Activated naive CD4-positive, alpha-beta T cell treated with anti-CD3 and anti-CD28 coated beads, Interleukin-2, amount 50 U/mL, for 16 hours (primary cell): Measurements from ENCODE around the gene KCNJ16.
"Not testable (repeated sequence)": the region's sequence is repeated elsewhere in the genome, so short reads cannot be mapped to it uniquely, and the experiment has no call there.

Experiments used
- DNase-seq: peaks from one replicate; pipeline ENCODE4 v3.0.0-alpha.2; 2020

Gene KCNJ16

GRCh38 chr17:70074956-70075355 is at the start of gene KCNJ16:
TSS of gene KCNJ16 (plus strand) at chr17:70075225. CDS start at chr17:70132088, 56,863 bp downstream.
- DNase-seq, result no peak

GRCh38 chr17:70028397-70028796 is 46.6 kb upstream of the KCNJ16 start:
- no peak for DNase-seq

DNA sequence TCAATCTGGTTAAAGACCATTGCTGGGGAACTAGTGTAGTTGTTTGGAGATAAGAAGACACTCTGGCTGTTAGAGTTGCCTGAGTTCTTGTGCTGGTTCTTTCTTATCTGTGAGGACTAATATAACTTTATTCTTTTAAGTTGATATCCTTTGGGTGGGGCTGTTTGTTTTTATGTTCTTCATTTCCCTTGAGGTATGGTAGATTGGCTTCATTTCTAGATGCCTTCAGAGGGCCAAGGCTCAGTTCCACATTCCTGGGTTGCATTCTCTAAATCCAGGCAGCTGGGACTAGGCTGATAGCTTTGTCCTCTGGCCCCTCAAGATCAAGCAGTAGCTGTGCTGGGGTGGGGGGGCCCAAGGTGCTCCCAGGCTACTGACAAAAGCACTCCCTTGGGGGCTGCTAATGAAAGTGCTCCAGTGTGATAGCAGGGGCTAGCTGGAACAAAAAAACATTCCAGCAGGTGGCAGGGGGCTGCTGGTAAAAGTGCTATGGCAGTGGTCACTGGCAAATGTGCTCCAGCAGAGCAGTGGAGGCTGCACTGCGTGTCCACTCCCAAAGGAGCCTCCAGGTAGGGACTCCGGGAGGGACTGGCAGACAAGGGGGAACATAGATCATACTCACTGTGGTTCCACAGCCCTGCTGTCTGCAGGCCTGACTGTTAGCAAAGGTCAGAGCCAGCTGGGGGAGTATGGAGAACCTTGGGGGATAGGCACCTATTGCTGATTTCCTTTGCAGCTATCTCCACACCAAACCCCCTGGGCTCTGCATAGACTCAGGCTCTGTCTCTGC is 45.9 kb upstream of the KCNJ16 start:
- no peak for DNase-seq

DNA sequence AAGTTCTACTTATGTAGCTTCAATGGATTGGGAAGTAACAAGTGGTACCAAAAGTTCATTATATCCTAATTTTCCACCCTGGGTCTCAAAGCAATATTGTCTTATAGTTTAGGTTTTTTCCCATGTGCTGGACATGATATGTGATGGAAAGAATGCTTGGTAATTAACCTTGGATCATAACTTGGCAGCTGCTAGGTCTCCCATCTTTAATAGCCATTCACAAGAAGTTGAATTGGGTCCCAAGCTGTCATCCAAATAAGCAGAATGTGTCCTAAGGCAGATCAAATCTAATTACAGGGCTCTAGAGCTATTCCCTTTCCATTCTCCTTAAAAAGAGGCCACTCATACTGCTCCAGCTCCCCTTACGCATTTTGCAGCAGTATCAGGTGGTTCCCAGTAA is 44.7 kb upstream of the KCNJ16 start:
- DNase-seq, result no peak

GRCh38 chr17:70031341-70031740 is 43.7 kb upstream of the KCNJ16 start:
- DNase-seq, result no peak

DNA sequence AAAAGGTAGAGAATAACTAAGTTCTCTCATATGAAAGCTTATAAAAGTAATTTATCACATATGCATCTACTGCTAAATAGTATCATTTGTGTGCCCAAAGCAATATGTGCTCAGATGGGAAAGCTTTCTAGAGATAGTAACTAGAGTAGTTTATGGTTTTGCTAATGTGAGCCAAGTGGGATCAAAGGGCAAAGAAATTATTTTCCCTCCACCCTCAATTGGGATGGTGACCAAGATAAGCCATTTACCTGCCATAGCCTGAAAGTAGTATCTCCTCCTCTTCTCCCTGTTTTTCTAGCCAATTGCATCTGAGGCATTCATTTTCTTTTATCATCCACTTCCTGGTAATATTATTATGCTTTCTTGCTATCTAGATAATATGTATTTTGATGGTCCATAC is 41.9 kb upstream of the KCNJ16 start:
- no peak for DNase-seq

- no peak for DNase-seq
These were observed 40.9 kb upstream of the KCNJ16 start for GRCh38 chr17:70034158-70034557.

DNA sequence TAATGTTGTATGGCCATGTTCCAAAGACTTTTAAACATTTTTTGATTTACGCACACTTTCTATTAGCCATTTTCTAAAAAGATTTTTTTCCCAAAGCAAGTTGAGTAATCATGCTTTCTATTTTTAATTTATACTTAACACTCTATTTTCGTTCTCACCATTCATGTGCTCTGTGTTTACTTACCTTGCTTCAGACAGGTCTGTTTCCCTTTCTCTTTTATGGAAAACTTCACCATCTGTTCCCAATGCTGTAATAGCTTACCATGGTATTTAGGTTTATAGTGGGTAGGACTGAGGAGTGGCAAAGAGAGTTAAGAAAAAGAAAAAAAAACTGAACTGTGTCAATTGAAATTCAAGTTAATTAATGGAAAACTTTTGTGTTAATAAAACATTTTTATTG is 37.5 kb upstream of the KCNJ16 start:
- no peak for DNase-seq

- no peak for DNase-seq
These were observed 34.7 kb upstream of the KCNJ16 start for GRCh38 chr17:70040336-70040735.

DNA sequence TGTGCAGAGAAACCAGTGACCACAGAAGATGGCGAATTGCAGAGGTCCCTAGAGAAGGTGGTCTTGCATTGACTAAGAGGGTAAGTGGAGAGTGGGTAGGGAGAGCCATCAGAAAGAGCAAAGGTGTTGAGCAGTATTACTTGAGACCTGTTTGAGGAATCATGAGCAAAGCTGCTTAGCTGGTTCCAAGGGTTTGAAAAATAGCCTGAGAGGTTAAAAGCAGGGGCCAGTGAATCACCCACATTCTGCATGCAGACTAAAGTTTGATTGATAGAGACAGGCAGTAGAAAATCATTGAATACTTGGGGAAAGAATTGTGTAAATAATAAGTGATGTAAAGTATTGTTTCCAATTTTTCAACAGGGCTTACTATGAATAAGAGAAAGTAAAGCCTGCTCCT is 34.0 kb upstream of the KCNJ16 start:
- no peak for DNase-seq

GRCh38 chr17:70041540-70041939 is 33.5 kb upstream of the KCNJ16 start:
- DNase-seq, result no peak

GRCh38 chr17:70045780-70046179 is 29.2 kb upstream of the KCNJ16 start:
- DNase-seq, result not testable (repeated sequence)

- DNase-seq, result no peak
These were observed 27.2 kb upstream of the KCNJ16 start for GRCh38 chr17:70047619-70048419.

DNA sequence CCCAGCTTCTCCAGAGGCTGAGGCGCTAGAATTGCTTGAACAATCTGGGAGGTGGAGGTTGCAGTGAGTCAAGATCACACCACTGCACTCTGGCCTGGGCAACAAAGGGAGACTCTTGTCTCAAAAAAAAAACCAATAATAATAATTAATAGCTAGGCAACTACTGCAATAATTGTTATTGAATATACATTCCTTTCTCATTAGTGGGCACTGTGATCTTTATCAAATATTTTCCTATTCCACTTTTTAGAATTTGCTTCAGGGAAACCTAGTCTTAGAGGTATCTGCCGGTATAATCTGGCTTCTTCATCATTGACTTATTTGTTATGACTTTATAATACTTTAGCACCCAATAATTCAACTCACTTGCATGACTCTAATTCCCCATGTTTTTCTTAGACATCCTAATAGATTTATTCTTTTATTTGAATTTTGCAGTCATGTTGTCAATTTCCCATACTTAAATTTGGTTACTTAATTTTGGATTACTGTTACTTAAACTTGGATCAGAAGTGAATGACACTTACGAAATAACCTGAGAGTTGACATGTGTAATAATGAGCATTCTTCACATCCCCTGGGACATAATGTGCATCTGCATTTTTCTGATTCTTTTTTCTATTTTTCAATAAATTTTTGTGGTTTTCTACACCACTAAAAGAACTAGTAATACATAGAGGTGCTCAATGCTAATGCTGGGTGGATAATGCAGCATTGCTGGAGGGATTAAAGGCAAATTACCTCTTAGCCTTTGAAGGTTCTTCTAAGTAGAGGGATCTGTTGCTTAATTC is 25.0 kb upstream of the KCNJ16 start:
- no peak for DNase-seq

GRCh38 chr17:70050931-70051330 is 24.1 kb upstream of the KCNJ16 start:
- no peak for DNase-seq

- no peak for DNase-seq
These were observed 21.5 kb upstream of the KCNJ16 start for GRCh38 chr17:70053241-70054234.

- no peak for DNase-seq
These were observed 20.0 kb upstream of the KCNJ16 start for GRCh38 chr17:70055000-70055399.

DNA sequence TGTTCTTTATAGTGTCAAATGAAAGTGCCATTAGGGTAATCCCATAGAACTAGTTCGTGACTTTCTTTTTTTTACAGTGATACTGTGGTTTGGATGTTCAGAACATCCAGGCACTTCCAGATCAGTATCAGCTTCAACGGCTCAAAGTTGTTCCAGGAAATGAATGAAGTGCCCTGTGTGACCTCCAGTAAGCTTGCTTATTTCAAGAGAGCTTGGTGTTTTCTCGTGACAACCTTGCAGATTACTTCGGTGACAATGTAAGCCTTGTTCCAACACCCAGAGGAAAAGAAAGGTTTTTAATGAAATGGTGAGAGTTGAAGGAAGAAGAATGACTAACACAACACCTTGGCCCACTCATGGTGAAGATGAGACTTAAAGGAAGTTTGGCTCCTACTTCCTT is 16.0 kb upstream of the KCNJ16 start:
- DNase-seq, result no peak

GRCh38 chr17:70059649-70060048 is 15.4 kb upstream of the KCNJ16 start:
- no peak for DNase-seq

DNA sequence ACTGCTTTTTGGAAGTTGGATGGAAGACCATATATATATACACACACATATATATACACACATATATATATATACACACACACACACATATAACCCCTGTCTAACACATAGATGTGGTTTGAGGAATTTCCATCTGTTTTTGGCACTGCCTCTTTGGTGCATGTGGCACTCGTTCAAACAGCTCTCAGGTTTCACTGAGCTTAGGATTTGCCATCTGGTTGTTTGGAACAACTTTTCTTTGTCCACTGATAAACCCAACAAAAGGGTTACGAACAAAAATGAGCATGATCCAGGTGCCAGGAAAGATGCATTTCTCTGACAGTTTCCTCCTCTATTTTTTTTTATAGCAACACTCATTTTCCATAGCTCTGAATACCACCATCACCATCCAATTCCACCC is 14.6 kb upstream of the KCNJ16 start:
- DNase-seq, result no peak

DNA sequence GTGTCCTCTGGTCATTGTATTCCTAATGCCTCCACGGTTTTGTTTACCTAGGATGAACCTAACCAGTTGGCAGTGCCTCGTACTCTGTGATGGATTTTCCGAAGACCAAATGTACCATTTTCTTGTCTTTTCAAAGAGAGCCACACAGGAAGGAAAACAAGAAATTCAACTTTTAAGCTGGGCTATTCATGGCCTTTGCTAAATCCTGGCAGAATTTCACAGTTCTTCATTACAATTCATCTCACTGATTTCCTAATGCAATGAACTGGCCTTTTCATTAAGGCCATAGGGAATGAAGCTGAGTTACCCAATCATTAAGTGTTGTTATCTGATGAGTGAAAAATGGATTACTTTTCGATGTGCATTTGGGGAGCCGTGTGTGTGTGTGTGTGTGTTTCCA is 7.9 kb upstream of the KCNJ16 start:
- no peak for DNase-seq
